Measurements from ENCODE around the gene KLHDC3.
"Not testable (repeated sequence)": the region's sequence is repeated elsewhere in the genome, so short reads cannot be mapped to it uniquely, and the experiment has no call there.

KLHDC3 gene

DNA sequence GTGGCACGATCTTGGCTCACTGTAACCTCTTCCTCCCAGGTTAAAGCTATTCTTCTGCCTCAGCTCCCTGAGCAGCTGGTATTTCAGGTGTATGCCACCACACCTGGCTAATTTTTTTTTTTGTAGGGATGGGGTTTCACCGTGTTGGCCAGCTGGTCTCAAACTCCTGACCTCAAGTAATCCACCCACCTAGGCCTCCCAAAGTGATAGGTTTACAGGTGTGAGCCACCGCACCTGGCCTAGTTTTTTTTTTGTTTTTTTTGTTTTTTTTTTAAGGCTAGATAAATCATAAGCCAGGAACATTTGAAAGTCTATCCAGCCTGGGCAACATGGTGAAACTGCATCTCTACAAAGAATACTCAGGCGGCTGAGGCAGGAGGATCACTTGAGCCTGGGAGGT lies 18.3 kb downstream of the KLHDC3 start:
- no peak for DNase-seq

DNA sequence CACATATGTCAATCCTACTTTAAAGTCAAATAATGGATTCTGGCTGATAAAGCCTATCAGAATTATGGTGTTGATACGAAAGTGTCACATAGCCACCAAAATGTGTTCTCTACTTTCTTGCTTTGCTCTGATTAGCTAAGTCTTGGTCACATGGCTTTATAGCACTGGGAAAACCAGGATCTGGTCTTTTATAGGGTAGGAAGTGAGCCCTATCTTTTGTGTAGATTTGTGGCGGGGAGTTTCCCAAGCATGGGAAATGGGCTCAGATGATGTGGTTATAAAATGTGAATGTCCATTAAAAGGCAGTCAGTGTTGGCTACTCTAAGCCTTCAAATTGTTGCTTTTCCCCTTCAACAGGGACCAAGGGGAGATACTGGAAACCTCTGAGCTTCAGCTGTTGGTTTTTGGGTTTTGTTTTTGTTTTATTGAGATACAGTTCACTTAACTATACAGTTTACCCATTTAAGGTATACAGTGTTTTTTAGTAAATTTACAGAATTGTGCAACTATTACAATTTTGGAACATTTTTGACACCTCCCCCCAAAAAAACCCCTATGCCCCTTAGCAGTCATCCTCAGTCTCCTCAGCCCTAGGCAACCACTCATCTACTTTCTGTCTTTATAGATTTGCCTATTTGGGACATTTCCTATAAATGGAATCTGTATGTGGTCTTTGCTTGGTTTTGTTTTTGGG lies 19.6 kb downstream of the KLHDC3 start:
- no peak for DNase-seq

DNA sequence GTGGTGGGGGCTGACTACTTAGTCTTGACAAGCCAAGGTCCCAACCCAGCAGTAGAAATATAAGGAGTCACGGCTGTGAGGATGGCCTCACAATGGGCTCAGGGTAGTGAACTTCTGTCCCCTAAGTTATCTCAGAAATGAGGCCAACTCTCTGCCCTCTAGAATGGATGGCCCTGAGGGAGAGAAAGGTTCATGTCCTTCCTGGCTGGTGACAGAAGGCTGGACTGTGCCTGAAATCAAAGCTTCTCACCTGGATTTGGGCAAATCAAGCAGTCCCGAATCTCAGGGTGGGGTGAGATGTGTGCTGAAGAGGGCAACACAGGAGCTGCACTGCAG lies 20.1 kb downstream of the KLHDC3 start:
- DNase-seq: no peak

DNA sequence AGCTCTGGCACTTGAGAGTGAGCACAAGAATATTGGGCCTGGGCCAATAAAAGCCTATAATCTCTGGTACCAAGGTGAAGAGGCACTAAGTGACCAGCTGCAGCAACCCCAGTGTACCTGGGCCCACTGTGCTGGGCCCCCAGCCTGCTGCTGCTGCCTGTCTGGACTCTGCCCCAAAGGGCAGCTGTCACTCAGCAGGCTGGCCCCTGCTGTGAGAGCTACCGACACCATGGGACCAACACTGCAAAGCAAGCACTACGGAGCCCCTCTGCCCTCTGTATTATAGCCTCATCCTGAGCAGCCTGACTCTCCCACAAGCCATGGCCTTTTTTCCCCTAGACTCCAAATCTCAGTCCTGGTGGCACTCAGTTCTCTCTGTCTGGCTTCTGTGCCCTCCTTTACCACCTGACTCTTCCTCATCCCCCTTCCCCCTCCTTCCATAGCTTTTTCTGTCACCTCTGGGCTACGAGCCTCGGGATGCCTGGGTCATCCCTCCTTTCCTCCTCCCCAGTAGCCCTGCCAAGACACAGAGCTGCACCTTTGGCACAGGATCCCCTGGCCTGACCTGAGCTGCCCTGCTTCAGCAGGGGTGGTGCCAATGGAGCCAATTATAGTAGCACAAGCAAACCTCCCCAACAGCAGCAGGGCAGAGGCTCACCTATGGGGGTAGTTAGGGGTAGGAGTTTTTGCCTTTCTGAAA lies 21.6 kb downstream of the KLHDC3 start:
- no peak for DNase-seq

DNA sequence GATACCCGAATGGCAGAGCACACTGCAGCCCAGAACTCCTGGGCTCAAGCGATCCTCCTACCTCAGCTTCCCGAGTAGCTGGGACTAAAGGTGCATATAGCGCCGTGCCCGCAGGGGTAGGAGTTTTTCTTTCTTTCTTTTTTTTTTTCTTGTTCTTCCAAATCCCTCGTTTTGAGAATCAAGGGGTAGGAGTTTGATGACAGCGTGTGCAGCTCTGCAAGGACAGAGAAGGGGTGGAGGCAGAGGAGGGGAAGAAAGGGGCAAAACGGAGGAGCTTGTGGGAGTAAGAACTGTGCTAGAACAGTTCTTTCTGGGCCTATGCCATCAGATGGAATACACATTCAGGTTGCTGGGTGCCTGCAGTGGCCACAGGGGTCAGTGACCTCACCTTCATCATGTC lies 22.7 kb downstream of the KLHDC3 start:
- no peak for DNase-seq

DNA sequence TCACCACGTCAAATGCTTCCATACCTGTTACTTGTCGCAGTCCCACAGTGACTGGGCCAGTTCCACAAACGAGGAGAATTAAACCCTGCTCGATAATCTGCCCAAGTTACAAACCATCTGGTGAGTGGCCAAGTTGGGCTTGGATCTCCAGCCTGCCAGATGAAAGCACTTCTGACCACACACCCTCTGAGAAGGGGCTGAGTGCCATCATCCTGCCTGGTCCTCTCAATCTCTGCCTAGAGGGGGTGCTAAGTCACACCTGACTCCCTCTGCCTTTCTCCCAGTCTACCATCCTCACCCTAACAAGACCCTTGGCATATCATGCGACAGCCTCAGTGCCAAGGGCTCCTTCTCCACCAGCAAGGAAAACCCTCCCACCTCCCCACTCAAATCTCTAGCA lies 23.1 kb downstream of the KLHDC3 start:
- DNase-seq: no peak

DNA sequence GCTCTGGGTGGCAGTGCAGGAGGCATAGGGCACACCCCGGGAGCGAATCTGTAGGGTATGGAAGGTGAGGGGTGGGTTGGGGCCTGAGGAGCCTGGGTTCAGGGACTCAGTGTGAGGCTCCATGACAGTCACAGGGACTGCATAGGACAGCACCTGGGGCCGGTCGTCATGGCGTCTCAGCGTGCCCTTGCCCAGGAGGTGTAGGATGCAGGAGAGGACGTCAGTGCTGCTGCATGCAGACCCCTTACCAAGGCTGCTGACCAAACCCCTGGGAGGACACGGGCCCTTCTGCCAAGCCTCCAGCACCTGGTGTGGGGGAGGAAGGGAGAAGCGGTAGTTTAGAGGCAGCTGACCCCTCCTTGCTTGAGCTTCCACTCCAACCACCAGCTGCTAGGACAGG lies 23.7 kb downstream of the KLHDC3 start:
- DNase-seq: no peak

DNA sequence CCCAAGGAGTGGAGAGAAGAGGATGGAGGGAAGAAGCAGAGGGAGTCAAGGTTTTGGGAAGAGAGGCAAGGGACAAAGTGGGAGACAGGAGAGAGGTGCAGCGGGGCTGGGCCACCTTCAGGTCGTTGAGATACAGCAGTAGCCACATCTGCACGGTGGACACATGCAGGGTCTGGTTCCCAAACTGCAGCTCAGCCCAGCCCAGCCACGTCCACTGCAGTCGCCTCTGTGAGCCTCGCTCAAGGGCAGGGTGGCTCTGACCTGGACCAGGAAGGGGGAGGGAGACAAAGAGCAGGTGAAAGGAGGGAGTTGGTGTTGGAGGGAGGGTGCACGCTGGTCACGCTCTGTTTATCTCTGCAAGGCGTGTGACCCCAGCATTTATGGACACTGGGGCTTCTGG lies 24.7 kb downstream of the KLHDC3 start:
- DNase-seq: no peak

DNA sequence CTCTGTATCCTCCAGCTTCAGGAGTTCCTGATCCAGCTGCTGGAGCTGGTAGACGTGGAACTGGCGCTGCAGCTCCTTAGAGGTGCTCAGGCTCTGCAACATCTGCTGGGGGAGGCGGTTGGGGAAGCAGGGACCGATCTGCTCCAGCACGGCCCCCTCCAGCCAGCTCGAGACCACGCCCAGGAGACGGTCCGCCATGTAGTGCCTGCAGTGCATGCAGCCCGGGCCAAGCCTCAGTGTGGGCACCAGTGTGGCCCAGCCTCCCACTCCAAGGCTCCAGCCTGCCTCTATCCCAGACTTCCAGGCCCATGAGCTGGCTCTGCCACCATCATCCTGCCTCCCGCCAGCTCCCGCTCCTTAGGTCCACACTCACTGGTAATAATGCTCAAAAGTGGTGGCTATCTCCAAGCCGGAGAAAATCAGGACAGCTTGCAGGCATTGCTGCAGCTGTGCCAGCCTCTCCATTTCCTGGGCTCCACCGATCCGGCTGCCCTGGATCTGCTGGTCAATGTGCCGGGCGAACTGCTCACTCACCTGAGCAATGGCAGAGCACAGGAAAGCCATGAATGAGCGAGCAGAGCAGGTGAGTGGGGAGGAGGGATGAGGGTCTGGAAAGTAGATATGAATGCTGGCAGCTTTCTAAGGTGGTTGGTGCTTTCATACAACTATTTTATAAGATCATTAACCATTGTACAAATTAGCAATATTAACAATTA lies 26.7 kb downstream of the KLHDC3 start:
- DNase-seq: no peak

DNA sequence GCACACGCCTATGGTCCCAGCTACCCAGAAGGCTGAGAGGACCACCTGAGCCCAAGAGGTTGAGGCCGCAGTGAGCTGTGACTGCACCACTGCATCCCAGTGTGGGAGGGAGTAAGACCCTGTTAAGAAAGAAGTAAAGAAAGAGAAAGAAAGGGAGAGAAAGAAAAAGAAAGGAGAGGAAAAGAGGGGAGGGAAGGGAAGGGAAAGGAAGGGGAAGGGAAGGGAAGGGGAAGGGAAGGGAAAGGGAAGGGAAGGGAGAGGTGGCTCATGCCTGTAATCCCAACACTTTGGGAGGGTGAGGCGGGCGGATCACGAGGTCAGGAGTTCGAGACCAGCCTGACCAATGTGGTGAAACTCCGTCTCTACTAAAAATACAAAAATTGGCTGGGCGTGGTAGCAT lies 27.4 kb downstream of the KLHDC3 start:
- DNase-seq: not testable (repeated sequence)

DNA sequence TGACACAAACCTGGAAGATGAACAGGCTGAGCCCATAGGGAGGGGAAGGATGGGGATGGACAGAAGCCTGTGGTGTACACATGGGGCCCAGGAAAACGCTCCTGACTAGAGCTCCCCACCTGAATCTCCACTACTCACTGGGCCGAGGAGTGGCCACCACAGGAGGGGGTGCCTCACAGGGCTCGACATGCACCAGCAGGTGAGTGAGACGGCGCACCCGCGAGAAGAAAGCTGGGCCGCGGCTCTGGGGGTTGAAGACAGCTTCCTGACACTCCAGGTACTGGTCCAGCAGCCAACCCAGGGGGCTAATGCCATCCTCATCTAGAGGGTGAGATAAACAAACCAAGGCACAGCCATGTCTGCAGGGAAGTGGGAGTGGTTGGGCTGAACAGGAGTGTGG lies 29.3 kb downstream of the KLHDC3 start:
- DNase-seq: no peak

DNA sequence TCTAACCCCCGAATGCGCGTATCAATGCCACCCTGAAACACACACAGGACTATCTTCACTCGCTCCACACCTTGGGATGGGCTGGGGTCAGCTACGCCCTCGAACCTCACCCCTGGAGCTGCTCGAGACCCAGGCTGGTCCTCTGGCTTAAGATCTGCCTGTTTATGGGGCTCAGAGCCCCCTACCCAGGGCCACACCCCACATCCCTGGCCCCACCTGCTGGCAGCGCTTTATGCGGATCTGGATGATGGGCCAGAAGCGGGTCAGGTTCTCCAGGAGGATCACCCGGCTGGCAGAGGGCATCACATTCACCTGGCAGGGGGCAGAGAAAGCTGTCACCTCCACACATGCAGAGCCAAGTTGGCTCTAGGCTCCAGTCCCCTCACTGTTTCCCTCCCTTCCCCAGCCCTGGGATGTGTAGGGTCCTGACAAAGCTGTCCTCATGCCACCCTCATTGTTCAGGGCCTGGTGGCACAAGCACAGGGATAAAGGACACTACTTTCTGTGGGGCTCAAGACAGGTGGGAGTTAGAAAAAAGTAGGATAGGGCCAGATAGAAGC lies 31.4 kb downstream of the KLHDC3 start:
- no peak for DNase-seq

DNA sequence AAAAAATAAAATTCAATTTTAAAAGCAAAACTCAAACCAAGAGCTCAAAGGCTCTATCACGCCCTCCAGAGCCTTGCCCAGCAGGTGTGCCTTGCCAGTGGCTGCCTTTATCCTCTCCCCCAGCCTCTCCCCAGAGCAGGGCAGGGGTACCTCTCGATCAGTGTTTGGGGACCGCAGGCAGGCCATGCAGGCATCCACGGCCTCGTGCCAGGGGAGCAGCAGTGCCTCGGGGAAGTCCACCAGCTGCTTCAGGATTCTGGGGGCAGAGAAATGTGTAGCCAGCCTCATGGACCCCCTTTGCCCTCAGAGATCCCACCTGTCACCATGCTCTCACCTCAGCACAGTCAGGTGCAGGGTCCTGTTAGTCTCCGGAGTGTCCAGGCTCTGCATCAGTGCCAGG lies 33.9 kb downstream of the KLHDC3 start:
- DNase-seq: no peak

DNA sequence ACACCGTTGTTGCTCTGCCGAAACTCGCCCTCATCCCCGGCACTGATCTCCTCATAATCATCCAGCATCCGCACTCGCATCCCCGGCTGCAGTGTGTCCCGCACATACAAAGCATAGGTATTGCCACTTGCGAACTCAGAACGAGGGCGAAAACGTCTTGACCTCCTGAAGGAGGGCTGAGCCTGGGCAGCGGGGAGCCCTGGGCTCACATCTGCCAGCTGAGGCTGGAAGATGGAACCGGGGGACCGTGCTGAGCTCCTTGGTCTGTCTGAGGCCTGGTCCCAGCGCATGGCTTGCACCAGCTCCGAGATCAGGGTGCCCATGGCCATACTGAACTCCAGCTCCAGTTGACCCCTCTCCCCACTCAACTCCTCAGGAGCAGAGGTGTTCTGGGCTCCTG lies 36.9 kb downstream of the KLHDC3 start:
- no peak for DNase-seq

DNA sequence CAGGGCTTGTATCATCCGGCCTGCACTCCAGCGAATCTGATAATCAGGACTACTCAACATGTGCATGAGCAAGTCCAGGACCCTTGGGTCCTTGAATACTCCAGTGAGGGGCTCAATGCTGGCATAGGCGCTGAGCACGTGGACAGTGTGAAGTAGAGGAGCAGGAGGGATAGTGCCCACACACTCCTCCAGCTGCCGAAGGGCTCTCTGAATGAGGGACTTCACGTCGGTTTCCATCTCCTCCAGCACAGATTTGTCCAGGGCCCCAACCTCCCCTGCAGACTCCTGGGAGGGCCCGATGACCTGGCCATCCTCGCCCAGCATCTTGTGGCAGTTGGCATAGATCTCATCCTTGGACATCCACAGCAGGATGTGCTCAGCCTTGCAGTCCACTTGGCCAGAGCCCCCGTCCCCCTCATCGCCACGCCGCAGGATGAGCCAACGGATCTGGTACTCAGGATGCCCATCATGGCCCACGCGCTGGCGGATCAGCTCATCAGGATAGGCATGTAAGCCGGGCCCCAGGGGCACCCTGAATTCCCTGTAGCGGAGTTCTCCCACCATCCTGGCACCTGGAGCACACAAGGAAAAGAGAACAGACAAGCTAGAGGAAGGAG lies 38.3 kb downstream of the KLHDC3 start:
- DNase-seq: no peak

DNA sequence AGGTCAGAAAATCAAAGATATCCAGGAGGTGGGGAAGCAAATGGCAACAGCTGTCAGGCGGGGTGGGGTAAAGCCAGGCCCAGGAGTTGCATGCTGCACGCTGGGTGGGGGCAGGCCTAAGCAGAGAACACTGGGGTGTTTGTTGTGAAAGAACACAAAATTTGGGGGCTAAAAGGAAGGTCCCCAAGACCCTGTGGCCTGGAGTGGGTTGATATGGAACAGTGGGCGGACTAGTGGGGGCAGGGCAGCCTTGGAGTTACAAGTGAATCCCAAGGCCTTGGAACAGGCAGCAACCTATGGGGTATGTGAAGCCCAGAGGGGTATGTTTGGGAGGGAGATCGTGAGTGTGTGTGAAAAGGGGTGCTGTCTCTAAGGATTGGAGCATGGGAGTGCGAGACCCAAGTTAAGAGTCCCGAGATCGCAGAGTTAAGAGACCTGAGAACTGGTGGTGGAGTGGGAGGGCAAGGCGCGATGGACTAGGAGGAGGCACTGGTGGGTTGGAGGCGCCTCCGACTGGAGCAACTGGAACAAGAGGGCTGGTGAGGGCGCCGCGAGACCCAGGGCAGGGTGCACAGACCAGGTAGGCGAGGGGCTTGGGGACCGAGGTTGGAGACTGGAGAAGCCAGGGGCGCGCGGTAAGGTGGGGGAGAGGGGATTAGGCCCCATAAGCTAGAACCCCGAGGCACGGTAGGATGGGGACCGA lies 38.9 kb downstream of the KLHDC3 start:
- no peak for DNase-seq

DNA sequence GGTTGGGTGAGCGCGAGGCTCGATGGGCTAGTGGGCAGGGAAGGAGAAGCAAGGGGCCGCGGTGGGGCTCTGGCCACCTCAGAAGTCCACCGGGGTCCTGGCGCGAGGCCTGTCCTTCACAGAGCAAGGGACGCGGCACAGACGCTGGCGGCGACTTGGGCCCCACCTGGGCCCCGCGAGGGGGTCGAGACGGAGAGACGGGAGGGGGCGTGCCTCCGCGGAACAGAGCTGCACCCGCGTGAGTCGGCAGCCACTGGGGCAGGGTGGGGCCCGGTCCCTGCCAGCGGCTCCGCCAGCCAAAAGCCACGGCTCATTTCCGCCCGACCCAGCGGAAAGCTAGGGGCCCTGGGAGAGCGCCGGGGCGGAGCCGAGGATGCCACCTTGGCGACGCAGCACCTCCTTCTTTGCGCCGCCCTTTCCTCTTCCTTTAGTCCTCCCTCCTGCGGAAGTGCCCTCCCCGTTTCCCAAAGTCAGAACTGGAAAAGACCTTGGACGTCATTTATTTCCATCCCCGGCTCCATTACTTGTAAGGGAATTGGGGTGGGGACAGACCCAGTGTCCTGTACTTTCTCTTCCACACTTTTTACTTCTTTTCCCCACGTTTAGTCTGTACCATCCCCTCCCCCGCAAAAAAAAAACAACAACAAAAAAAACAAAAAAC lies 39.6 kb downstream of the KLHDC3 start, which contains the start of gene CUL7:
TSS of gene CUL7 (minus strand) at position 307 of the 661 bp plus-strand sequence. CDS start 1,063 bp downstream, outside the sequence.
- DNase-seq: peak; percentile 58 to 71

DNA sequence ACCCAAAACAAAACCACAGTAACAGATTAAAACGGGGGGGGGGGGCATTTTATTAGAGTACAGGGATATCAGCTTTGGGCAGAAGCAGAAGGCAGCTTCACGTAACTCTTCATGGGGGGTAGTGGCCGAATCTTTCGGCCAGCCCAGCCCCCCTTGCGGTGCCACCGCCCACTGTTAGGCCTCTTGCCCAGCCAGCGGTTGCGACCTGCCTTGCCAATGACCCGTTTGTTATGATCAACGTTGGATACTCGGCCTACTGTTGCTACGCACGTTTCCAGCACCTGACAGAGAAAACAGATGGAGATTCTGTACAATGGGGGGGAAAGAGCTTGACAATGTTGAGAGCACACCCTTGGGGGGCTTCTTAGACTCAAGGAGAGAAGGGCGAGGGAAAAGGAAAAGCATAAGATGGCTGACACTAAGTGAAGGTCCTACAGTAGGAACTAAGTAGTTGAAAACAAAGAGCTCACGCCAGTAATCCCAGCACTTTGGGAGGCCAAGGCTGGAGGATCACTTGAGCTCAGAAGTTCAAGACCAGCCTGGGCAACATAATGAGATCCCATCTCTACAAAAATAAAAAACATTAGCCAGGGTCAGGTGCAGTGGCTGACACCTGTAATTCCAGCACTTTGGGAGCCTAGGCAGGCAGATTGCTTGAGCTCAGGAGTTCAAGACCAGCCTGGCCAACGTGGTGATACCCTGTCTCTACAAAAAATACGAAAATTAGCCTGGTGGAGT lies 40.3 kb downstream of the KLHDC3 start:
- DNase-seq: no peak

DNA sequence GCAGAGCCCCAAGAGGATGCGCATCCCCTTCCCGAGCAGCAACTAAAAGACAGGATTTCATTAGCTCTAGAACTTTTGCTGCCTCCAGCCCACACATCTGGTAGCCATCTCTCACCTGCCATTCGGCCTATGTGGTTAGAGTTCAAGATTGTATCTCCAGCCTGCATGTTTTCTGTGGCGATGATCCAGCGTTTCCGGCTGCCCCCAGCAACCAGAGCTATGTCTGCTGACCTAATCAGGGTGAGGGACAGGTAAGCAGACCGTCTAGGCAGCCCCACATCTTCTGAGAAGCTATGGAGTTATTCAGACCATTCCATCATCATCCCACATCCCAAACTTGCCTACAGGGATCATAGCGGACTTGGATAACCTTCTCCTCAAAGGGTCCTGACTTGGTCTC lies 41.9 kb downstream of the KLHDC3 start:
- DNase-seq: no peak

DNA sequence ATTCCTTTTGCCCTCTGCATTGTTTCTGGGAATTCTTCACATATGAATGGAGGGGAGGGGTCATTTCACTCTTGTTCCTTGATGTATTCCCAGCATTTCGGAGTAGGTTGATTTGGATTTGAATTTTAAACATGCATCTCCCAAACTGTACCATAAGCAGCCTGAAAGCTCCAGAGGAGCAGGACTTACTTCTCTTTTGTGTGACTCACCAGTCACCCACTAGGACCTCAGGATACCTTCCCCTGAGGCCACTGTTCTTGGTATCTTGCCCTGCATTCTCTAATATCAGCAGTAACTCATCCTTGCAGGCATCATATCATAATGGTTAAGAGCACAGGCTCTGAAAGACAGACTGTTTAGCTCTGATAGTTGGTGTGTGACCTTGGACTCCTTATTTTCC lies 44.5 kb downstream of the KLHDC3 start:
- no peak for DNase-seq
